Sigmoid colon (tissue), 4 donors: ENCODE results near the gene DSCAM.

ENCODE experiments used
- CTCF ChIP-seq, 4 experiments: fragments of 450-650 bp in 3 of 4; fragments of 200-600 bp in 1 of 4; IDR thresholded peaks; one replicate each; pipeline ENCODE4 v1.5.1; 2016 to 2019; ENCODE audit warnings: antibody characterized with exemption in 4 of 4, mild to moderate bottlenecking in 3 of 4, moderate library complexity in 2 of 4
- EP300 ChIP-seq, 4 donors: sonication (generic); formaldehyde crosslinking; IDR thresholded peaks; one replicate each; pipeline ENCODE4 v1.6.1; 2017; ENCODE audit warnings: antibody characterized with exemption in 4 of 4
- POLR2A ChIP-seq, 2 donors: fragments of 450-650 bp; IDR thresholded peaks; one replicate each; pipeline ENCODE4 v1.6.1; 2016; ENCODE audit warnings: antibody characterized with exemption in 2 of 2, mild to moderate bottlenecking in 2 of 2, moderate library complexity in 2 of 2
- POLR2AphosphoS5 ChIP-seq, 4 donors: sonication (generic); formaldehyde crosslinking; IDR thresholded peaks; one replicate each; pipeline ENCODE4 v1.6.1; 2017; ENCODE audit warnings: antibody characterized with exemption in 4 of 4

- TF ChIP-seq CTCF (IDR thresholded peaks at IDR 0.05) (no peak), POLR2AphosphoS5 (IDR thresholded peaks at IDR 0.05) (no peak), EP300 (IDR thresholded peaks at IDR 0.05) (no peak), POLR2A (IDR thresholded peaks at IDR 0.05) (no peak)
These were observed 271.0 kb downstream of the DSCAM start for GRCh38 chr21:40575976-40576375.
